CD14-positive monocyte (primary cell): ENCODE results near the gene FBXW11. TPM values are rescaled to one million over a fixed set of nuclear protein-coding genes. Genes with fewer than 3 reads are reported as not detected.

Experiments used
- DNase-seq, 3 donors: peaks; one replicate each; pipeline ENCODE4 v3.0.0-alpha.2; 2011 to 2022
- H2AFZ ChIP-seq: 2 replicates; pipeline ENCODE4 v1.6.0; 2012; ENCODE audit warnings: mild to moderate bottlenecking, low read depth, low read length, inconsistent platforms; ENCODE audit not compliant: insufficient read depth, poor library complexity, severe bottlenecking
- H3K27ac ChIP-seq, 2 donors: 1 replicate in 1 of 2; 2 replicates in 1 of 2; pipeline ENCODE4 v1.5.1; 2012 to 2013; ENCODE audit warnings: low read length in 2 of 2, control low read depth in 1 of 2, inconsistent platforms in 1 of 2, low read depth in 1 of 2, mild to moderate bottlenecking in 1 of 2
- H3K27me3 ChIP-seq, 2 donors: one replicate each; pipeline versions ENCODE4 v1.6.0 to v1.6.1; 2011 to 2013; ENCODE audit warnings: low read length in 2 of 2; ENCODE audit not compliant: control insufficient read depth in 2 of 2, insufficient read depth in 2 of 2
- H3K36me3 ChIP-seq, 2 donors: replicated peaks in 1 of 2; 1 replicate in 1 of 2; 2 replicates in 1 of 2; pipeline versions ENCODE4 v1.5.1 to v1.6.1; 2012 to 2013; ENCODE audit warnings: low read length in 2 of 2, control low read depth in 1 of 2, inconsistent platforms in 1 of 2, mild to moderate bottlenecking in 1 of 2; ENCODE audit not compliant: insufficient read depth in 2 of 2, control insufficient read depth in 1 of 2
- H3K4me1 ChIP-seq, 2 donors: 1 replicate in 1 of 2; 2 replicates in 1 of 2; pipeline versions ENCODE4 v1.5.1 to v1.6.1; 2012 to 2013; ENCODE audit warnings: low read length in 2 of 2, control low read depth in 1 of 2, inconsistent platforms in 1 of 2, mild to moderate bottlenecking in 1 of 2, moderate library complexity in 1 of 2; ENCODE audit not compliant: insufficient read depth in 2 of 2, control insufficient read depth in 1 of 2
- H3K4me2 ChIP-seq: replicated peaks from 2 replicates; pipeline ENCODE3; 2012; ENCODE audit warnings: low read length, moderate library complexity, mild to moderate bottlenecking; ENCODE audit not compliant: poor library complexity, severe bottlenecking; ENCODE audit errors: extremely low read depth
- H3K4me3 ChIP-seq, 3 experiments: fragments of 200-600 bp in 1 of 3; sonication (generic) in 1 of 3; replicated peaks in 1 of 3; 1 replicate in 2 of 3; 2 replicates in 1 of 3; pipeline ENCODE4 v1.5.1; 2011 to 2013; ENCODE audit warnings: low read length in 3 of 3, mild to moderate bottlenecking in 3 of 3, control low read depth in 2 of 3, low read depth in 2 of 3, inconsistent platforms in 1 of 3, moderate library complexity in 1 of 3
- H3K79me2 ChIP-seq: 2 replicates; pipeline ENCODE4 v1.6.0; 2012; ENCODE audit warnings: mild to moderate bottlenecking, control low read depth, inconsistent platforms, low read length, moderate library complexity; ENCODE audit not compliant: insufficient read depth
- H3K9ac ChIP-seq: 2 replicates; pipeline ENCODE4 v1.6.0; 2017; ENCODE audit warnings: low read length, mild to moderate bottlenecking; ENCODE audit not compliant: insufficient read depth, poor library complexity, severe bottlenecking
- H3K9me3 ChIP-seq, 2 donors: replicated peaks in 1 of 2; 1 replicate in 1 of 2; 2 replicates in 1 of 2; pipeline versions ENCODE4 v1.5.1 to v1.6.1; 2012 to 2013; ENCODE audit warnings: low read length in 2 of 2, control low read depth in 1 of 2; ENCODE audit not compliant: control insufficient read depth in 1 of 2, insufficient read depth in 1 of 2
- H4K20me1 ChIP-seq: 2 replicates; pipeline ENCODE4 v1.6.0; 2012; ENCODE audit warnings: mild to moderate bottlenecking, low read length, control low read depth, moderate library complexity; ENCODE audit not compliant: insufficient read depth
- H3K27ac Mint-ChIP-seq, 7 donors: one replicate each; pipeline ENCODE4 v1.8.0; 2020; ENCODE audit warnings: mild to moderate bottlenecking in 7 of 7, mixed read lengths in 7 of 7, moderate library complexity in 6 of 7, inconsistent platforms in 2 of 7
- H3K27me3 Mint-ChIP-seq, 3 donors: one replicate each; pipeline ENCODE4 v1.8.0; 2021 to 2022; ENCODE audit warnings: low read depth in 3 of 3, mild to moderate bottlenecking in 3 of 3, mixed read lengths in 3 of 3, moderate library complexity in 3 of 3, inconsistent platforms in 1 of 3
- H3K36me3 Mint-ChIP-seq, 2 donors: one replicate each; pipeline ENCODE4 v1.8.0; 2020; ENCODE audit warnings: mixed read lengths in 2 of 2, inconsistent platforms in 1 of 2, mild to moderate bottlenecking in 1 of 2
- H3K4me1 Mint-ChIP-seq: one replicate; pipeline ENCODE4 v1.8.0; 2020; ENCODE audit warnings: mild to moderate bottlenecking, mixed read lengths
- H3K4me3 Mint-ChIP-seq, 2 donors: one replicate each; pipeline ENCODE4 v1.8.0; 2020; ENCODE audit warnings: mild to moderate bottlenecking in 2 of 2, mixed read lengths in 2 of 2, moderate library complexity in 1 of 2
- H3K9me3 Mint-ChIP-seq, 7 donors: one replicate each; pipeline ENCODE4 v1.8.0; 2020 to 2022; ENCODE audit warnings: mixed read lengths in 7 of 7, mild to moderate bottlenecking in 6 of 7, moderate library complexity in 6 of 7, inconsistent platforms in 2 of 7
- CTCF ChIP-seq: fragments of 200-600 bp; IDR thresholded peaks from one replicate; pipeline ENCODE4 v1.8.0; 2022; ENCODE audit warnings: antibody characterized with exemption, mild to moderate bottlenecking
- WGBS: methylation state at CpG from one replicate; pipeline ENCODE4 v1.1.5; 2013; ENCODE audit warnings: missing lambda C conversion rate; ENCODE audit not compliant: insufficient coverage; 5-methylcytosine and 5-hydroxymethylcytosine counted together
- intact Hi-C, 2 donors: fragments of 100-400 bp; cut with micrococcal nuclease; formaldehyde crosslinking; loops; one replicate each; pipeline versions ENCODE4 v1.15.0 to v1.15.1; 2023
- polyA plus RNA-seq, 3 donors: library from polyadenylated mRNA; depleted of rRNA in 1 of 3; unstranded in 2 of 3; stranded (reverse) in 1 of 3; fragments of 300-500 nt in 2 of 3; fragments of >200 nt in 1 of 3; fragmentation: Illumina TruSeq in 2 of 3; gene quantifications; 1 replicate in 2 of 3; 2 replicates in 1 of 3; pipeline ENCODE4 v1.2.3, GENCODE V29; 2012 to 2021

The FBXW11 gene
- polyA plus RNA-seq, 3 donors, result 15.0 to 24.5 (median 18.2) TPM

- no peaks in the 10 kb centered on the region for H3K36me3 Mint-ChIP-seq
- no peak overlapping the region for H3K27ac ChIP-seq
- peaks cover 97% of the 10 kb centered on the region for H3K79me2 ChIP-seq
- H3K27me3 Mint-ChIP-seq, result no peaks in the 10 kb centered on the region
- no peak overlapping the region for H3K9ac ChIP-seq
- H3K9me3 ChIP-seq, result no peaks in the 10 kb centered on the region
- peak; percentile 30 for TF ChIP-seq CTCF
- peaks cover 57% of the 10 kb centered on the region for H3K4me1 Mint-ChIP-seq
- intact Hi-C loops, result loop anchor here in 1 of 2 donors (10.0 kb wide), 1 partner anchor 102 kb away; no protein-coding TSS in a partner anchor
- no peaks in the 10 kb centered on the region for H3K36me3 ChIP-seq
- H3K4me3 ChIP-seq, result no peak overlapping the region
- DNase-seq, result peak in 1 of 3 donors; percentile 22
- H3K4me1 ChIP-seq, result peaks cover 51 to 59% of the 10 kb centered on the region in 2 donors
- H3K9me3 Mint-ChIP-seq, result peaks cover 0 to 2% (median 0%) of the 10 kb centered on the region in 7 donors
- H3K4me2 ChIP-seq, result no peak overlapping the region
- no peaks in the 10 kb centered on the region for H3K27me3 ChIP-seq
- WGBS, result no CpG with 5 or more reads among the region's 2 CpGs
- H3K4me3 Mint-ChIP-seq, result no peak overlapping the region
- H4K20me1 ChIP-seq, result peaks cover 73% of the 10 kb centered on the region
- H2AFZ ChIP-seq, result no peak overlapping the region
- H3K27ac Mint-ChIP-seq, result peak overlapping the region in 1 of 7 donors; percentile 76
These were observed 4.1 kb downstream of the FBXW11 start for GRCh38 chr5:172002310-172002709.

GRCh38 chr5:171999877-172000276 is 6.6 kb downstream of the FBXW11 start:
- Histone ChIP-seq H3K27me3 (no peaks in the 10 kb centered on the region), H3K4me3 (no peak overlapping the region), H2AFZ (no peak overlapping the region), H3K79me2 (peaks cover 100% of the 10 kb centered on the region), H3K4me2 (peak overlapping the region; percentile 2), H4K20me1 (peaks cover 96% of the 10 kb centered on the region), H3K36me3 (peaks cover 0 to 21% of the 10 kb centered on the region in 2 donors), H3K9me3 (no peaks in the 10 kb centered on the region), H3K4me1 (peaks cover 39 to 45% of the 10 kb centered on the region in 2 donors), H3K27ac (peak overlapping the region in 1 of 2 donors; percentile 20), H3K9ac (no peak overlapping the region)
- DNase-seq, result peak in 2 of 3 donors; percentile 29 to 39
- peak overlapping the region in 6 of 7 donors; percentile 11 to 80 (median 54) for H3K27ac Mint-ChIP-seq
- H3K4me1 Mint-ChIP-seq, result peaks cover 44% of the 10 kb centered on the region
- TF ChIP-seq CTCF, result no peak
- intact Hi-C loops, result loop anchor here in 1 of 2 donors (10.0 kb wide), 1 partner anchor 105 kb away; no protein-coding TSS in a partner anchor
- H3K4me3 Mint-ChIP-seq, result peak overlapping the region in 1 of 2 donors; percentile 18
- no peaks in the 10 kb centered on the region for H3K27me3 Mint-ChIP-seq
- WGBS, result 50% methylated on average over 4 of the region's 5 CpGs
- peaks cover 15% of the 10 kb centered on the region in 2 donors for H3K36me3 Mint-ChIP-seq
- H3K9me3 Mint-ChIP-seq, result no peaks in the 10 kb centered on the region
